GM12878 (cell line): ENCODE results near the gene LRRC8D. TPM values are rescaled to one million over a fixed set of nuclear protein-coding genes. Genes with fewer than 3 reads are reported as not detected.

Source experiments
- ATAC-seq: fragments of 200-7000 bp; cut with Tn5 transposase; 3 replicates; pipeline ENCODE4 v1.9.1; 2020; ENCODE audit warnings: mild to moderate bottlenecking, moderate library complexity
- BruUV-seq: library from RNA; stranded (reverse); fragments of 400-500 nt; replicated peaks from 2 replicates; lab custom pipeline; 2021; lab: Mats Ljungman, UMichigan
- CTCF ChIA-PET: fragments of 300-600 bp; sonication (Branson Sonifier 250); formaldehyde crosslinking; extraction: SDS; loops from one replicate; lab custom pipeline; 2021; ENCODE audit warnings: inconsistent platforms; lab: Yijun Ruan, JAX
- POLR2A ChIA-PET: fragments of 350-600 bp; formaldehyde crosslinking; extraction: SDS; loops from one replicate; lab custom pipeline; 2021; ENCODE audit warnings: inconsistent platforms; lab: Charles Lee
- RAD21 ChIA-PET: fragments of 300-600 bp; sonication (Branson Sonifier 250); formaldehyde crosslinking; loops from one replicate; lab custom pipeline; 2023; ENCODE audit warnings: antibody characterized with exemption; ENCODE audit not compliant: unreplicated experiment; lab: Charles Lee
- SMC1A ChIA-PET: fragments of 300-600 bp; sonication (Branson Sonifier 250); formaldehyde crosslinking; loops from one replicate; lab custom pipeline; 2023; ENCODE audit not compliant: unreplicated experiment, uncharacterized antibody; lab: Charles Lee
- DNase-seq: peaks from one replicate; pipeline ENCODE4 v3.0.0-alpha.2; 2011; ENCODE audit warnings: low read depth, low spot score
- FAIRE-seq: peaks from 3 replicates; lab custom pipeline; 2011; peaks lifted over from hg19 to GRCh38; lab: Jason Lieb, UNC
- H2AFZ ChIP-seq: 2 replicates; pipeline ENCODE4 v1.6.0; 2011; ENCODE audit warnings: low read depth, low read length, control low read depth; ENCODE audit not compliant: control insufficient read depth
- H3K27ac ChIP-seq: 2 replicates; pipeline ENCODE4 v1.5.1; 2011; ENCODE audit warnings: control low read depth; ENCODE audit not compliant: control insufficient read depth, insufficient read depth
- H3K27me3 ChIP-seq, 2 experiments: replicated peaks in 1 of 2; 2 replicates each; pipeline versions ENCODE4 v1.6.0 to v1.6.1; 2011; ENCODE audit warnings: low read length in 1 of 2; ENCODE audit not compliant: control insufficient read depth in 2 of 2, insufficient read depth in 2 of 2
- H3K36me3 ChIP-seq, 2 experiments: 2 replicates each; pipeline ENCODE4 v1.5.1; 2011; ENCODE audit warnings: low read length in 1 of 2; ENCODE audit not compliant: control insufficient read depth in 2 of 2, insufficient read depth in 2 of 2
- H3K4me1 ChIP-seq: 2 replicates; pipeline ENCODE4 v1.6.1; 2011; ENCODE audit warnings: mild to moderate bottlenecking, low read length, moderate library complexity, mixed read lengths; ENCODE audit not compliant: control insufficient read depth, insufficient read depth
- H3K4me2 ChIP-seq: 2 replicates; pipeline ENCODE4 v1.6.0; 2011; ENCODE audit warnings: control low read depth; ENCODE audit not compliant: control insufficient read depth, insufficient read depth
- H3K4me3 ChIP-seq: fragments of 200-600 bp; sonication (generic); 2 replicates; pipeline ENCODE4 v1.5.1; 2016
- H3K79me2 ChIP-seq: 2 replicates; pipeline ENCODE4 v1.6.0; 2011; ENCODE audit warnings: low read length; ENCODE audit not compliant: control insufficient read depth, insufficient read depth
- H3K9ac ChIP-seq: 2 replicates; pipeline ENCODE4 v1.8.0; 2011; ENCODE audit warnings: low read length, control low read depth, mixed read lengths; ENCODE audit not compliant: control insufficient read depth, insufficient read depth
- H3K9me3 ChIP-seq: replicated peaks from 3 replicates; pipeline ENCODE4 v1.5.1; 2011; ENCODE audit warnings: mild to moderate bottlenecking, low read length; ENCODE audit not compliant: control insufficient read depth, insufficient read depth
- H4K20me1 ChIP-seq: 2 replicates; pipeline ENCODE4 v1.6.0; 2011; ENCODE audit not compliant: control insufficient read depth, insufficient read depth
- HDGF ChIP-seq: fragments of 450-650 bp; IDR thresholded peaks from 2 replicates; pipeline ENCODE4 v1.6.1; 2016; ENCODE audit warnings: antibody characterized with exemption
- MYB ChIP-seq: fragments of 150-350 bp; IDR thresholded peaks from 2 replicates; pipeline ENCODE4 v1.6.1; 2014; ENCODE audit warnings: mild to moderate bottlenecking, low read depth, low read length, borderline replicate concordance
- RCOR1 ChIP-seq: conservative IDR thresholded peaks from 2 replicates; pipeline ENCODE4 v1.6.1; 2012; ENCODE audit warnings: low read depth, low read length, improper control_type of control experiment
- RUNX3 ChIP-seq: IDR thresholded peaks from 2 replicates; pipeline ENCODE4 v1.6.1; 2012; ENCODE audit warnings: low read length, inconsistent platforms
- WGBS: methylation state at CpG from one replicate; pipeline ENCODE4 v1.1.6; 2016; ENCODE audit warnings: low lambda C conversion rate; ENCODE audit not compliant: insufficient replicate concordance, insufficient coverage; ENCODE audit errors: missing lambda C conversion rate; 5-methylcytosine and 5-hydroxymethylcytosine counted together
- in situ Hi-C: fragments of 300-500 bp; cut with MboI; formaldehyde crosslinking; loops from 9 replicates; pipeline ENCODE4 v1.14.3; 2018; ENCODE audit warnings: mixed read lengths
- intact Hi-C: fragments of 100-400 bp; cut with micrococcal nuclease; formaldehyde crosslinking; loops from one replicate; pipeline ENCODE4 v1.14.2; 2022; ENCODE audit not compliant: unreplicated experiment
- polyA plus RNA-seq, 11 experiments: library from polyadenylated mRNA; depleted of rRNA in 4 of 11; unstranded in 6 of 11; stranded (reverse) in 5 of 11; fragments of >200 nt; fragmentation: Nextera tagmentation in 4 of 11; fragmentation: Illumina TruSeq in 1 of 11; extraction: Ambion mirVana in 4 of 11; extraction: Trizol in 1 of 11; gene quantifications; 1 replicate in 1 of 11; 2 replicates in 10 of 11; pipeline versions ENCODE4 v1.2.1 to v1.2.3, GENCODE V29; 2011 to 2016; ENCODE audit warnings: inconsistent platforms in 2 of 11, missing spikeins in 2 of 11, low read depth in 1 of 11
- total RNA-seq, 4 experiments: library from RNA; depleted of rRNA in 3 of 4; stranded (reverse); fragments of >200 nt in 3 of 4; fragmentation: Illumina TruSeq in 1 of 4; extraction: Trizol in 1 of 4; gene quantifications; 2 replicates each; pipeline versions ENCODE4 v1.2.1 to v1.2.3, GENCODE V29; 2013 to 2021
- TF ChIP-seq, protein P1 (sequence below): IDR thresholded peaks from 2 replicates; pipeline ENCODE4 v1.6.1; 2011; ENCODE audit warnings: mild to moderate bottlenecking, low read depth, low read length, moderate library complexity; ENCODE audit not compliant: insufficient replicate concordance

LRRC8D gene
- total and polyA plus RNA-seq, 10 of the 15 experiments (the other 5 are each of a cell fraction or from before 2014, with no cell fraction given): 5.6 to 44.1 (median 26.8) TPM

- TF ChIP-seq RCOR1: no peak
- TF ChIP-seq RUNX3: peak; percentile 31
- TF ChIP-seq MYB: no peak
- TF ChIP-seq HDGF: no peak
- TF ChIP-seq, protein P1, sequence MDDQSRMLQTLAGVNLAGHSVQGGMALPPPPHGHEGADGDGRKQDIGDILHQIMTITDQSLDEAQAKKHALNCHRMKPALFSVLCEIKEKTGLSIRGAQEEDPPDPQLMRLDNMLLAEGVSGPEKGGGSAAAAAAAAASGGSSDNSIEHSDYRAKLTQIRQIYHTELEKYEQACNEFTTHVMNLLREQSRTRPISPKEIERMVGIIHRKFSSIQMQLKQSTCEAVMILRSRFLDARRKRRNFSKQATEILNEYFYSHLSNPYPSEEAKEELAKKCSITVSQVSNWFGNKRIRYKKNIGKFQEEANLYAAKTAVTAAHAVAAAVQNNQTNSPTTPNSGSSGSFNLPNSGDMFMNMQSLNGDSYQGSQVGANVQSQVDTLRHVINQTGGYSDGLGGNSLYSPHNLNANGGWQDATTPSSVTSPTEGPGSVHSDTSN: no peak
- Histone ChIP-seq H3K27me3 (no peaks in the 10 kb centered on the region), H2AFZ (no peak overlapping the region), H3K4me2 (peak overlapping the region; percentile 41; the same call in 1 of the 2 replicates), H3K36me3 (no peaks in the 10 kb centered on the region), H3K27ac (no peak overlapping the region), H3K79me2 (no peaks in the 10 kb centered on the region), H4K20me1 (no peaks in the 10 kb centered on the region), H3K9me3 (no peaks in the 10 kb centered on the region), H3K9ac (no peak overlapping the region), H3K4me3 (no peak overlapping the region), H3K4me1 (peaks cover 13% of the 10 kb centered on the region)
- no peak for DNase-seq
- POLR2A ChIA-PET: interaction anchor here (0.8 kb wide), 1 partner anchor 11 kb away, joined by 3 read pairs; no protein-coding TSS in a partner anchor
- WGBS: 20% methylated on average over 4 of the region's 4 CpGs
- intact Hi-C loops: no loop called here
- in situ Hi-C loops: loop anchor here (5.0 kb wide), 1 partner anchor 187 kb away; no protein-coding TSS in a partner anchor
- RAD21 ChIA-PET: interaction anchor here (1.2 to 1.4 kb wide), 3 partner anchors 187 to 237 kb away, joined by 3 to 4 read pairs (median 3); no protein-coding TSS in a partner anchor
- ATAC-seq: peak; percentile 42
- FAIRE-seq: no peak
- SMC1A ChIA-PET: interaction anchor here (1.3 to 5.2 kb wide), 4 partner anchors 8 to 187 kb away, joined by 3 to 52 read pairs (median 4); no protein-coding TSS in a partner anchor
- BruUV-seq: no TSS peak
- CTCF ChIA-PET: interaction anchor here (2.2 to 2.5 kb wide), 2 partner anchors 37 to 187 kb away, joined by 4 to 11 read pairs; no protein-coding TSS in a partner anchor
These were observed 20.7 kb upstream of the LRRC8D start for GRCh38 chr1:89800022-89800655.
